GM21367 (cell line): ENCODE results near the gene PIK3C2A.

Experiments
- ATAC-seq: cut with Tn5 transposase; IDR thresholded peaks from one replicate; pipeline ENCODE4 v1.9.1; 2021; ENCODE audit not compliant: unreplicated experiment

The PIK3C2A gene

DNA sequence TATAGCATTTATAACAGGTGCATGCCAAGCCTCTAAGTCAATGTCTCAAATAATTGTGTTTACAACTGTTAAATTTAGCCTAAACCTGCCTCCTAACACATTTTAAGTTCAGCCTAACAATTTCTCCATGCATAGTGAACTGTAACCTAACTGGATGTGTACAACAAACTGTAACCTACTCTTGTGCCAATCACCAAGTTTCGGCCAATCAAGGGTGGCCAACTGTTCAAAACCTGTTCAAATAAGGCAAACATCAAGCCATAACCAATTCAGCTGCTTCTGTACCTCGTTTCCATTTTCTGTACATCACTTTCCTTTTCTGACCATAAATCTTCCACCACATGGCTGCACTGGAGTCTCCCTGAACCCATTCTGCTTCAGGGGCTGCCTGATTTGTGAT is 45.4 kb downstream of the PIK3C2A start:
- ATAC-seq, result no peak

DNA sequence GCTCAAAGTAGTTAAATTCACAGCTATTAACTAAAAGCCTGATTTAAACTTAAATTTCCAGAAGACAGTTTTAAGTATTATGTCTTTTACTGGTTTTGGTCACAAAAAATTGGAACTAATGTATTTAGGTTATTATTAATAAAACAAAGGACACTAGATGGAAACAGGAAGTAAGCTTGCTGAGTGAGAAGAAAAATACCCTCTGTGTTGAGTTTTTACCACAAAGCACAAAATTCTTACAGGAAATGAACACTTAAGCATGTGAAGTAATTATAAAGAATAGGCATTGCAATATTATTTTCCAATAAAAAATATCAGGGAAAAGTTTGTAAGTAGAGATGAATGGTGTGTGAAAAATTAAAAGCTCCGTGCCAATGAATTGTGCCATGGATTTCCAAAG is 46.3 kb downstream of the PIK3C2A start:
- no peak for ATAC-seq

- no peak for ATAC-seq
Observed at GRCh38 chr11:17159441-17159840, 48.3 kb downstream of the PIK3C2A start.
